GM12878 (cell line): ENCODE measurements around the gene JAML. TPM values are rescaled to one million over a fixed set of nuclear protein-coding genes. Genes with fewer than 3 reads are reported as not detected.

ENCODE experiments used
- ATAC-seq: fragments of 200-7000 bp; cut with Tn5 transposase; 3 replicates; pipeline ENCODE4 v1.9.1; 2020; ENCODE audit warnings: mild to moderate bottlenecking, moderate library complexity
- BruUV-seq: library from RNA; stranded (reverse); fragments of 400-500 nt; replicated peaks from 2 replicates; lab custom pipeline; 2021; lab: Mats Ljungman, UMichigan
- CTCF ChIA-PET: fragments of 300-600 bp; sonication (Branson Sonifier 250); formaldehyde crosslinking; extraction: SDS; loops from one replicate; lab custom pipeline; 2021; ENCODE audit warnings: inconsistent platforms; lab: Yijun Ruan, JAX
- POLR2A ChIA-PET: fragments of 350-600 bp; formaldehyde crosslinking; extraction: SDS; loops from one replicate; lab custom pipeline; 2021; ENCODE audit warnings: inconsistent platforms; lab: Charles Lee
- RAD21 ChIA-PET: fragments of 300-600 bp; sonication (Branson Sonifier 250); formaldehyde crosslinking; loops from one replicate; lab custom pipeline; 2023; ENCODE audit warnings: antibody characterized with exemption; ENCODE audit not compliant: unreplicated experiment; lab: Charles Lee
- SMC1A ChIA-PET: fragments of 300-600 bp; sonication (Branson Sonifier 250); formaldehyde crosslinking; loops from one replicate; lab custom pipeline; 2023; ENCODE audit not compliant: unreplicated experiment, uncharacterized antibody; lab: Charles Lee
- DNase-seq: peaks from one replicate; pipeline ENCODE4 v3.0.0-alpha.2; 2011; ENCODE audit warnings: low read depth, low spot score
- FAIRE-seq: peaks from 3 replicates; lab custom pipeline; 2011; peaks lifted over from hg19 to GRCh38; lab: Jason Lieb, UNC
- H2AFZ ChIP-seq: 2 replicates; pipeline ENCODE4 v1.6.0; 2011; ENCODE audit warnings: low read depth, low read length, control low read depth; ENCODE audit not compliant: control insufficient read depth
- H3K27ac ChIP-seq: 2 replicates; pipeline ENCODE4 v1.5.1; 2011; ENCODE audit warnings: control low read depth; ENCODE audit not compliant: control insufficient read depth, insufficient read depth
- H3K27me3 ChIP-seq, 2 experiments: replicated peaks in 1 of 2; 2 replicates each; pipeline versions ENCODE4 v1.6.0 to v1.6.1; 2011; ENCODE audit warnings: low read length in 1 of 2; ENCODE audit not compliant: control insufficient read depth in 2 of 2, insufficient read depth in 2 of 2
- H3K36me3 ChIP-seq, 2 experiments: 2 replicates each; pipeline ENCODE4 v1.5.1; 2011; ENCODE audit warnings: low read length in 1 of 2; ENCODE audit not compliant: control insufficient read depth in 2 of 2, insufficient read depth in 2 of 2
- H3K4me1 ChIP-seq: 2 replicates; pipeline ENCODE4 v1.6.1; 2011; ENCODE audit warnings: mild to moderate bottlenecking, low read length, moderate library complexity, mixed read lengths; ENCODE audit not compliant: control insufficient read depth, insufficient read depth
- H3K4me2 ChIP-seq: 2 replicates; pipeline ENCODE4 v1.6.0; 2011; ENCODE audit warnings: control low read depth; ENCODE audit not compliant: control insufficient read depth, insufficient read depth
- H3K4me3 ChIP-seq: fragments of 200-600 bp; sonication (generic); 2 replicates; pipeline ENCODE4 v1.5.1; 2016
- H3K79me2 ChIP-seq: 2 replicates; pipeline ENCODE4 v1.6.0; 2011; ENCODE audit warnings: low read length; ENCODE audit not compliant: control insufficient read depth, insufficient read depth
- H3K9ac ChIP-seq: 2 replicates; pipeline ENCODE4 v1.8.0; 2011; ENCODE audit warnings: low read length, control low read depth, mixed read lengths; ENCODE audit not compliant: control insufficient read depth, insufficient read depth
- H3K9me3 ChIP-seq: replicated peaks from 3 replicates; pipeline ENCODE4 v1.5.1; 2011; ENCODE audit warnings: mild to moderate bottlenecking, low read length; ENCODE audit not compliant: control insufficient read depth, insufficient read depth
- H4K20me1 ChIP-seq: 2 replicates; pipeline ENCODE4 v1.6.0; 2011; ENCODE audit not compliant: control insufficient read depth, insufficient read depth
- BRCA1 ChIP-seq: IDR thresholded peaks from 2 replicates; pipeline ENCODE4 v1.6.1; 2011; ENCODE audit warnings: low read depth, low read length, improper control_type of control experiment
- IKZF2 ChIP-seq, 2 experiments: fragments of 450-650 bp; IDR thresholded peaks; 2 replicates each; pipeline ENCODE4 v1.6.1; 2017; ENCODE audit warnings: mild to moderate bottlenecking in 2 of 2, moderate library complexity in 2 of 2
- MXI1 ChIP-seq: fragments of 150-350 bp; IDR thresholded peaks from 2 replicates; pipeline ENCODE4 v1.6.1; 2011; ENCODE audit warnings: low read depth, mild to moderate bottlenecking, inconsistent platforms, low read length, improper control_type of control experiment
- POLR2A ChIP-seq: IDR thresholded peaks from 2 replicates; pipeline ENCODE4 v1.6.1; 2011; ENCODE audit warnings: low read depth, mild to moderate bottlenecking, low read length
- YBX1 ChIP-seq: fragments of 450-650 bp; IDR thresholded peaks from 2 replicates; pipeline ENCODE4 v1.6.1; 2016; ENCODE audit warnings: antibody characterized with exemption
- ZNF274 ChIP-seq: IDR thresholded peaks from one replicate; pipeline ENCODE4 v1.8.0; 2011; ENCODE audit not compliant: insufficient read length, insufficient read depth
- WGBS: methylation state at CpG from one replicate; pipeline ENCODE4 v1.1.6; 2016; ENCODE audit warnings: low lambda C conversion rate; ENCODE audit not compliant: insufficient replicate concordance, insufficient coverage; ENCODE audit errors: missing lambda C conversion rate; 5-methylcytosine and 5-hydroxymethylcytosine counted together
- in situ Hi-C: fragments of 300-500 bp; cut with MboI; formaldehyde crosslinking; loops from 9 replicates; pipeline ENCODE4 v1.14.3; 2018; ENCODE audit warnings: mixed read lengths
- intact Hi-C: fragments of 100-400 bp; cut with micrococcal nuclease; formaldehyde crosslinking; loops from one replicate; pipeline ENCODE4 v1.14.2; 2022; ENCODE audit not compliant: unreplicated experiment
- polyA plus RNA-seq, 11 experiments: library from polyadenylated mRNA; depleted of rRNA in 4 of 11; unstranded in 6 of 11; stranded (reverse) in 5 of 11; fragments of >200 nt; fragmentation: Nextera tagmentation in 4 of 11; fragmentation: Illumina TruSeq in 1 of 11; extraction: Ambion mirVana in 4 of 11; extraction: Trizol in 1 of 11; gene quantifications; 1 replicate in 1 of 11; 2 replicates in 10 of 11; pipeline versions ENCODE4 v1.2.1 to v1.2.3, GENCODE V29; 2011 to 2016; ENCODE audit warnings: inconsistent platforms in 2 of 11, missing spikeins in 2 of 11, low read depth in 1 of 11
- total RNA-seq, 4 experiments: library from RNA; depleted of rRNA in 3 of 4; stranded (reverse); fragments of >200 nt in 3 of 4; fragmentation: Illumina TruSeq in 1 of 4; extraction: Trizol in 1 of 4; gene quantifications; 2 replicates each; pipeline versions ENCODE4 v1.2.1 to v1.2.3, GENCODE V29; 2013 to 2021
- TF ChIP-seq, protein P1 (sequence below): IDR thresholded peaks from 2 replicates; pipeline ENCODE4 v1.6.1; 2011; ENCODE audit warnings: borderline replicate concordance, low read depth, mild to moderate bottlenecking, moderate library complexity, low read length; ENCODE audit not compliant: insufficient read depth, poor library complexity, severe bottlenecking
- TF ChIP-seq, protein P2 (sequence below): fragments of 450-650 bp; IDR thresholded peaks from 2 replicates; pipeline ENCODE4 v1.6.1; 2014; ENCODE audit warnings: mild to moderate bottlenecking
- TF ChIP-seq, protein P3 (sequence below): fragments of 450-650 bp; IDR thresholded peaks from 2 replicates; pipeline ENCODE4 v1.6.1; 2017; ENCODE audit warnings: low read depth, mild to moderate bottlenecking, moderate library complexity
- TF ChIP-seq, protein P4 (sequence below): IDR thresholded peaks from 2 replicates; pipeline ENCODE4 v1.6.1; 2011; ENCODE audit warnings: low read depth, mild to moderate bottlenecking, low read length, moderate library complexity, borderline replicate concordance; ENCODE audit errors: extremely low read depth
- TF ChIP-seq, protein P5 (sequence below): fragments of 450-650 bp; IDR thresholded peaks from 2 replicates; pipeline ENCODE4 v1.6.1; 2017; ENCODE audit warnings: antibody characterized with exemption, mild to moderate bottlenecking, moderate library complexity

Gene JAML
- total and polyA plus RNA-seq, 10 of the 15 experiments (the other 5 are each of a cell fraction or from before 2014, with no cell fraction given), result 0.60 to 8.1 (median 3.5) TPM

DNA sequence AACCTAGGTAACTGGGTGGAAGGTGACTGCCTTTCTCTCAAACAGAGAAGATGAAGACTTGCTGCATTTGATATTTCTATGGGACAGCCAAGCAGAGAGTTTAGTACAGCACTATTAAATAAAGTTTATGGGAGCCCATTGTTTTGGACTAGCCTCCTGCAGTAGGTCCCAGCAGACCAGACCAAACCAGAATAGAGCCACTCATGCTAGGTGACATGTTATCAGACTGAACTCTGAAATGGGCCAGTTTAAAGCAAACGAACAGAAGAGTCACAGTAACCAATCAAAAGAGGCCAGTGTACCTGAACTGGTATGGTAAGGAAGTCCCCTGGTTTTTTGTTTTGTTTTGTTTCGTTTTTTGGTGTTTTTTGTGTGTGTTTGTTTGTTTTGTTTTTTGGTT lies 47.2 kb upstream of the JAML start (continued):
- TF ChIP-seq, protein P1, sequence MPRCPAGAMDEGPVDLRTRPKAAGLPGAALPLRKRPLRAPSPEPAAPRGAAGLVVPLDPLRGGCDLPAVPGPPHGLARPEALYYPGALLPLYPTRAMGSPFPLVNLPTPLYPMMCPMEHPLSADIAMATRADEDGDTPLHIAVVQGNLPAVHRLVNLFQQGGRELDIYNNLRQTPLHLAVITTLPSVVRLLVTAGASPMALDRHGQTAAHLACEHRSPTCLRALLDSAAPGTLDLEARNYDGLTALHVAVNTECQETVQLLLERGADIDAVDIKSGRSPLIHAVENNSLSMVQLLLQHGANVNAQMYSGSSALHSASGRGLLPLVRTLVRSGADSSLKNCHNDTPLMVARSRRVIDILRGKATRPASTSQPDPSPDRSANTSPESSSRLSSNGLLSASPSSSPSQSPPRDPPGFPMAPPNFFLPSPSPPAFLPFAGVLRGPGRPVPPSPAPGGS, result no peak
- TF ChIP-seq, protein P2, sequence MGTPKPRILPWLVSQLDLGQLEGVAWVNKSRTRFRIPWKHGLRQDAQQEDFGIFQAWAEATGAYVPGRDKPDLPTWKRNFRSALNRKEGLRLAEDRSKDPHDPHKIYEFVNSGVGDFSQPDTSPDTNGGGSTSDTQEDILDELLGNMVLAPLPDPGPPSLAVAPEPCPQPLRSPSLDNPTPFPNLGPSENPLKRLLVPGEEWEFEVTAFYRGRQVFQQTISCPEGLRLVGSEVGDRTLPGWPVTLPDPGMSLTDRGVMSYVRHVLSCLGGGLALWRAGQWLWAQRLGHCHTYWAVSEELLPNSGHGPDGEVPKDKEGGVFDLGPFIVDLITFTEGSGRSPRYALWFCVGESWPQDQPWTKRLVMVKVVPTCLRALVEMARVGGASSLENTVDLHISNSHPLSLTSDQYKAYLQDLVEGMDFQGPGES, result no peak
- TF ChIP-seq, protein P3, sequence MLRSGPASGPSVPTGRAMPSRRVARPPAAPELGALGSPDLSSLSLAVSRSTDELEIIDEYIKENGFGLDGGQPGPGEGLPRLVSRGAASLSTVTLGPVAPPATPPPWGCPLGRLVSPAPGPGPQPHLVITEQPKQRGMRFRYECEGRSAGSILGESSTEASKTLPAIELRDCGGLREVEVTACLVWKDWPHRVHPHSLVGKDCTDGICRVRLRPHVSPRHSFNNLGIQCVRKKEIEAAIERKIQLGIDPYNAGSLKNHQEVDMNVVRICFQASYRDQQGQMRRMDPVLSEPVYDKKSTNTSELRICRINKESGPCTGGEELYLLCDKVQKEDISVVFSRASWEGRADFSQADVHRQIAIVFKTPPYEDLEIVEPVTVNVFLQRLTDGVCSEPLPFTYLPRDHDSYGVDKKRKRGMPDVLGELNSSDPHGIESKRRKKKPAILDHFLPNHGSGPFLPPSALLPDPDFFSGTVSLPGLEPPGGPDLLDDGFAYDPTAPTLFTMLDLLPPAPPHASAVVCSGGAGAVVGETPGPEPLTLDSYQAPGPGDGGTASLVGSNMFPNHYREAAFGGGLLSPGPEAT, result no peak
- TF ChIP-seq ZNF274, result no peak
- no peak for TF ChIP-seq YBX1
- no peak for TF ChIP-seq BRCA1

DNA sequence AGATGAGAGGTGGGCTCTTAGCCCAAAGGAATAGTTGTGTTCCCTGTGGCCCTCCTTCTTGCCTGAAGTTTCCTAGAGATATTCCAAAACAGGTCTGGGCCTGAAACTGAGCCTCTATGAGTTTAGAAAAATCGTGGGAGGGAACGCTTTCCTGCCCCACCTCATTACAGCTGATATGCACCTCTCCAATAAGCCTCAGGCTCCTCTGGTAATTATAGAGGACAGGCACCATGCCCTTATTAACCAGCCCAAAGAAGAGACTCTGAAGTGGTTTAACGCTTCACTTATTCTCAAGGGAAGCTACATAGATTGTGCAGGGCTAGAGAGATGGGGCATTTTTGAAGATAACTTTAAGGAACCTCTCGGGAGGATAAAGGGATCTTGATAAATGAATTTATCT lies 42.7 kb upstream of the JAML start:
- Histone ChIP-seq H4K20me1 (no peaks in the 10 kb centered on the region), H3K4me1 (peaks cover 9% of the 10 kb centered on the region), H3K27me3 (peaks cover 0 to 11% of the 10 kb centered on the region in 2 experiments; a peak in 1 of 4 replicates), H3K36me3 (no peaks in the 10 kb centered on the region), H3K4me2 (no peak overlapping the region), H3K4me3 (no peak overlapping the region), H3K27ac (no peak overlapping the region), H3K79me2 (no peaks in the 10 kb centered on the region), H3K9ac (no peak overlapping the region), H3K9me3 (no peaks in the 10 kb centered on the region), H2AFZ (no peak overlapping the region)
- TF ChIP-seq IKZF2 (IDR thresholded peaks at IDR 0.05) (no peak), YBX1 (no peak), POLR2A (no peak), MXI1 (no peak)
- TF ChIP-seq, protein P4, sequence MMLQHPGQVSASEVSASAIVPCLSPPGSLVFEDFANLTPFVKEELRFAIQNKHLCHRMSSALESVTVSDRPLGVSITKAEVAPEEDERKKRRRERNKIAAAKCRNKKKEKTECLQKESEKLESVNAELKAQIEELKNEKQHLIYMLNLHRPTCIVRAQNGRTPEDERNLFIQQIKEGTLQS, result no peak
- TF ChIP-seq, protein P5, sequence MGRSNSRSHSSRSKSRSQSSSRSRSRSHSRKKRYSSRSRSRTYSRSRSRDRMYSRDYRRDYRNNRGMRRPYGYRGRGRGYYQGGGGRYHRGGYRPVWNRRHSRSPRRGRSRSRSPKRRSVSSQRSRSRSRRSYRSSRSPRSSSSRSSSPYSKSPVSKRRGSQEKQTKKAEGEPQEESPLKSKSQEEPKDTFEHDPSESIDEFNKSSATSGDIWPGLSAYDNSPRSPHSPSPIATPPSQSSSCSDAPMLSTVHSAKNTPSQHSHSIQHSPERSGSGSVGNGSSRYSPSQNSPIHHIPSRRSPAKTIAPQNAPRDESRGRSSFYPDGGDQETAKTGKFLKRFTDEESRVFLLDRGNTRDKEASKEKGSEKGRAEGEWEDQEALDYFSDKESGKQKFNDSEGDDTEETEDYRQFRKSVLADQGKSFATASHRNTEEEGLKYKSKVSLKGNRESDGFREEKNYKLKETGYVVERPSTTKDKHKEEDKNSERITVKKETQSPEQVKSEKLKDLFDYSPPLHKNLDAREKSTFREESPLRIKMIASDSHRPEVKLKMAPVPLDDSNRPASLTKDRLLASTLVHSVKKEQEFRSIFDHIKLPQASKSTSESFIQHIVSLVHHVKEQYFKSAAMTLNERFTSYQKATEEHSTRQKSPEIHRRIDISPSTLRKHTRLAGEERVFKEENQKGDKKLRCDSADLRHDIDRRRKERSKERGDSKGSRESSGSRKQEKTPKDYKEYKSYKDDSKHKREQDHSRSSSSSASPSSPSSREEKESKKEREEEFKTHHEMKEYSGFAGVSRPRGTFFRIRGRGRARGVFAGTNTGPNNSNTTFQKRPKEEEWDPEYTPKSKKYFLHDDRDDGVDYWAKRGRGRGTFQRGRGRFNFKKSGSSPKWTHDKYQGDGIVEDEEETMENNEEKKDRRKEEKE, result no peak
- ChIA-PET SMC1A (interaction anchor here (1.3 to 10.2 kb wide), 5 partner anchors 8 to 69 kb away, joined by 4 to 56 read pairs (median 6); no protein-coding TSS in a partner anchor), CTCF (interaction anchor here (0.5 to 2.3 kb wide), 3 partner anchors 8 to 91 kb away, joined by 3 to 14 read pairs (median 4); partner anchors contain the start of gene SCN2B), POLR2A (interaction anchor here (1.1 kb wide), 1 partner anchor 25 kb away, joined by 3 read pairs; no protein-coding TSS in a partner anchor), RAD21 (interaction anchor here (1.0 to 1.3 kb wide), 2 partner anchors 16 to 69 kb away, joined by 3 read pairs; partner anchors contain the start of gene MPZL3)
- ATAC-seq, result peak; percentile 72
- DNase-seq, result no peak
- no TSS peak for BruUV-seq
- FAIRE-seq, result no peak
- in situ Hi-C loops (no loop called here), intact Hi-C loops (no loop called here)
- WGBS, result 18% methylated on average over 4 of the region's 4 CpGs
